DMS153 treated with DMSO at 0.1 percent for 48 hours (cell line): Measurements from ENCODE around the gene POLD1.
"Not testable (repeated sequence)": the region's sequence is repeated elsewhere in the genome, so short reads cannot be mapped to it uniquely, and the experiment has no call there.

ENCODE experiments used
- DNase-seq: peaks from one replicate; lab custom pipeline; 2025; ENCODE audit not compliant: unreplicated experiment; lab: John Stamatoyannopoulos, UW

POLD1 gene

GRCh38 chr19:50383852-50384684 lies at the start of gene POLD1:
POLD1 (plus strand) TSS chr19:50384347; CDS start chr19:50398852, 14,505 bp downstream.
- peak; percentile 98 for DNase-seq

- DNase-seq: no peak
These were observed 49.3 kb upstream of the POLD1 start for GRCh38 chr19:50334741-50335421.

DNA sequence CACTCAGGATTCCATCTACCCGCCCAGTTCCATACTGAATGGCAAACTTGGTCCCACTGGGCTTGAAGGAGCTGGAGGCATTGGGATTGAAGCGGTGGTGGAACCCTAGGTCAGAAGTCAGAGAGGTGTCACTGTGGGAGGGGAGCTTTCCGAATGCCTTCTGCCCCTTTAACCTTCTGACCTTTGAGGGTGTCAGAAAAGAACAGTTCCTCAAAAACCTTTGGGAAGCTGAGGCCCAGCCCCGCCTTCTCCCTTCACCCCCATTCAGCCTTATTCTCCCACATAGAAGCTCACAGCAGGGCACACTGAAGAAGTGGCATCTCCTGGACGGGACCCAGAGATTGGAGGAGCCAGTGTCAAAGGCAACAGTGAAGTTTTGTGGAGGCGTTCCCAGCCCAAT lies 47.1 kb upstream of the POLD1 start:
- not testable (repeated sequence) for DNase-seq

DNA sequence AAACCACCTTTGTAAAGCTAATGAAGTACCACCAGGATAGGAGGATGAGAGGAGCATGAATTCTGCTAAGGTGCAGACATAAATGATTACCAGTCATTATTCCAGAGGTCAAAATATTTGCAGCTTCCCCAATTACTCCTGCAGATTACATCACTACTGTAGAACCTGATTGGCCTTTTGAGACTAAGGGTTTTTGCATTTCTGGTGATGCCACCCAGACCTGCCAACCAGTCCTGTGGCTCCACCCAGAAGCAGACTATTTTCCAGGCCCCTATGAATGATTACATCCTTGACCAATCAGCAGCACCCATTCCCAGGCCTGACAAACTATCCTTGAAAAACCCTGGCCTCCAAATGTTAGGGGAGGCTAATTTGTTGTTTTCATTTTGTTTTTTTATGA lies 43.8 kb upstream of the POLD1 start:
- DNase-seq: no peak

GRCh38 chr19:50341091-50341564 lies 43.0 kb upstream of the POLD1 start:
- DNase-seq: no peak

DNA sequence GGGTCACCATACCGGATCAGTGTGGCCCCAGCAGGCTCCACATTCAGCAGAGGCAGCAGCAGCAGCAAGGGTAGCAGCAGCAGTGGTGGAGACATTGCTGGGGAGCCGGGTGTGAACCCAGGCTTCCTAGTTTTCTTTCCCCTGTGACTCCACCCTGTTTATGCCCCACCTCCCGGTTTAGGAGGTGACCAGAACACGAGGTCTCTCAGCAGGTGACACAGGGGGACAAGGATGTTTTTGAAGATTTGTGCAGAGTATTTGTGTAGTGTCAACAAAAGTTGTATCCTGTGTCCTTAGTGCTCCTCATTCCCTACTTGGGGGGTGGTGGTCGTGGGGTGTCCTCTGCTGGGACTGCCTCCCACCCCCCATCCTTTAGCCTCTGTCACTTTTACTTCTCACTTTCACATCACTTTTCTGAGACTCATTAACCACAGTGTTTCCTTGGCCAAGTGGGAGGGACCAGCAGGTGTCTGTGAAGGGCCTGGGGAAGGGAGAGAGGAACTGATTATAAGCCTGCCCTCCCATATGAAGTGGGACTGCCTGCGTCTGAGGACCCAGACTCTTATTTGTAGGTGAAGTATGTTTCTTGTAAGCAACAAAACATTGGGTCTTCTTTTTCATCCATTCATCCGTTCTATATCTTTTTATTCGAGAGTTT lies 39.4 kb upstream of the POLD1 start:
- DNase-seq: no peak

DNA sequence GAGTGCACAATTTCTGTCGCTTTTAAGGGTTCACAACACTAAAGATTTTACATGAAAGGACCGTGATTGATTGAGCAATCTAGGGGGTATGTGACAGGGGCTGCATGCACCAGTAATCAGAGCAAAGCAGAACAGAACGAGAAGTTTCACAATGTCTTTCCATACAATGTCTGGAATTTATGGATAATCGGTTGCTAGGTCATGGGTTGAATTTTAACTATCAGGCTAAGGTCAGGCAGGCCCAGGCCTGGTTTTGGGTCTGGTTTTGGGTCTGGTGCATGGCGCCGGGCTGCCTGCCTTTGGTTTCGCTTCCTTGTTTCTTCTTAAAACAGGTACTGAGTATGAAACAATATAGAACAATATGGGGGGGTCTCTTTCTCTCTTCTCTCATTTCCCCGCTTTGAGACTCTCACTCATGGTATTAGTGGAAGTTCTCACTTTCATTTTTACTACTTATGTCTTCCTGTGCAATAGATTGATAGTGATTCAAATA lies 37.0 kb upstream of the POLD1 start:
- DNase-seq: not testable (repeated sequence)

- no peak for DNase-seq
These were observed 34.7 kb upstream of the POLD1 start for GRCh38 chr19:50349277-50350057.

DNA sequence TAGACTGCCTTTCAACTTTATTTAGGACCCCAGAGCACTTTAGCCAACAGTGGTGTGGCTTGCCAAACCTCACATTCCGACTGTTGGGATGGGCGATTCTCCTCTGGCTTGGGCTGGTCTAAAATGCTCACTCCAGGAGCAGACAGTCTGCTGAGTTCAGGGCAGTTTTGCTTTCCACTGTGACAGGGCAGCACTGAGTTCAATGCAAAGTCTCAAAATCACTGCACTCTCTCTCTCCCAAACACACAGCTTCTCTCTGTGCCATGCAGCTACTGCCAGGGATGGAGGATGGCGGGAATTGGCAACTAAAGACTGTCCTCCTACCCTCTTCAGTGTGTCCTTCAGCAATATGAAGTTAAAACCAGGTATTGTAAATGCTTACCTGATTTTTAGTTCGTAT lies 31.9 kb upstream of the POLD1 start:
- no peak for DNase-seq

GRCh38 chr19:50353487-50353880 lies 30.7 kb upstream of the POLD1 start:
- not testable (repeated sequence) for DNase-seq

DNA sequence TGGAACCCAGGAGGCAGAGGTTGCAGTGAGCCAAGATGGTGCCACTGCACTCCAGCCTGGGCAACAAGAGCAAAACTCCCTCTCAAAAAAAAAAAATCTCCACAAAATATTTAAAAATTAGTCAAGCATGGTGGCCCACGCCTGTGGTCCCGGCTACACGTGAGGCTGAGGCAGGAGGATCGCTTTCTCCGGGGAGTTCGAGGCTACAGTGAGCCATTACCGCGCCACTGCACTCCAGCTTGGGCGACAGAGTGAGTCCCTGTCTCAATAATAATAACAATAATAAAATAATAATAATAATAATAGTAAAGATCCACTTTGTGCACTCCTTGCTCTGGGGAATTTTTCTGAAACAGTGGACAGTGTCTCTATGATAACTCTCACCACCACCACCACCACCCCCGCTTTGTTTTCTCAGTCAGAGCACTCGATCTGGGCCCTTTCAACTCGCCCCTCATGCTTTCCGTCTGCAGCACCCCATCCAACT lies 27.4 kb upstream of the POLD1 start:
- no peak for DNase-seq

DNA sequence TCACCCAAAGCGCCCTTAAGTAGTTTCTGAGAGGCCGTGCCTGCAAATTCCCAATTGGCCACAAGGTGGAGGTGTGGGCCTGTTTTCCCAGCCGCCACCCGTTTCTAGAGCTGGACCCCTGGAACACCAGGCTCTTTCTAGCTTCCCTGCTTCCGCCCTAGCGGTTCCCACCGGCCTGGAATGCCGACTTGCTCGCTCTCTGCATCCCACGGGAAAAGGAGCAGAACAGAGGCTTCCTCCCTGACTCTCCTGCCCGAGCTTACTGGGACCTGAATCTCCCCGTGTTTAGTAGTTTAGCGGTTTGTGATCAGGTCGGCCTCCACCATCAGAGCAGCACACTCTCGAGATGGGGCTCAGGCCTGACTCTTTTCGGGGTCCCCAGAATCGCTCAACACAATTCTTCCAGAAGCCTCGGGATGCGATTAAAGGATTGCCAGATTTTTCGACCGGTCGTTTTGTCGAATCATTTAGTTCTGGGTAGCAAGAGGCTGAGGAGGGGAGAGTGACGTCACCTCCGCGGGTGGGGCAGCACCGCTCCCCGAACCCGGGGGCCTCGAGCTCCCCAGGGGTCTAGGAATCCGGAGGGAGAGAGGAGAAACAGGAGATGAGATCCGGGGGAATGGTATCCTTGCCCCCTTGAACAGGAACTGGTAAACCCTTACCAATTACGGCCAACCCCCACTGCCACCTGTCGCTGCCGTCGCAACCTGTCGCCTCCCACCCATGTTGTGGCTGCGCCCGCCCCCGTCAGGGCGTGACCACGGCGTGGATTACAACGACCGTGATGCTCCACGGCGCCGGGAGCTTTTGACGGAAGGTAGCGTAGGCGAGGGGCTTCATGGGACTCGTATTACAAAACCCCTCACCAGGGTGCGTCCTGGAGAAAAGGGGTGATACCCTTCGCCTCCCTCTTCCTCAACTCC lies 26.7 kb upstream of the POLD1 start:
- DNase-seq: peak; percentile 64

DNA sequence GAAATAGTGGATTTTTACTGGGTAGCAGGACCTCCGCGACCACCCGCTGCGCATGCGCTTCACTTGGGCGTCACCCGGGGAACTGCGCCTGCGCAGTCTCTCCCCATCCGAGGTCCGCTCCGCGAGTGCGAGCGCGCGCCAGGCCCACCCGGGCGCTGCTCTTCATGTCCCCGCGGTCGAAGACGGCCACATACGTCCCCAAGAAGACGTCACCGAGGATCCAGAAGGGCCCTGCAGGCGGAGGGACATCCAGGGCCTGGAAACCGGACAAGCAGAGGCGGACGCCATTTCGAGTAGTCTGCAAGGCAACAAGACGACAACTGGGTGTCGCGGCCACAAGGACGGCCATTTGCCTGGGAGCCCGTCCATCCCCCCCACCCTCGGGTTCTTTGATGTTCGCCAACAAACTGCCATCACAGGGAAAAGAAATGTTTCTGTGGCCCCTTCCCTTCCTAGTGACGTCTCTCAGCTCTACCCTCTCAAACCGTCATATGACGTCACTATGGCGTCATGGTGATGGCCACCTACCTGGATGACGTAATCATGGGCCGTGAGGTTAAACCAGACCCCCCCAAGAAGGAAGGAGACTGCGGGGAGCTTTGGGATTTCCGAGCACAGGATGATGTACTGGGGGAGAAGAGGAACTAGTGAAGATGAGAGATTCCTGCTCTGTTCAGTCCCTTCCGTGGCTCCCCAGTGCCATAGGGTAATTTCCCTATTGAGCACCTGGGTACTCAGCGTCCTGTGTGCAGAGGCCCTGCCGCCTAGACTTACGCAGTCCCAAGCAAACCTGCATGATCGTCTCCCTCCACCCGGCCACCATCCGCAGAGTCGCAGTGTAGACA lies 25.4 kb upstream of the POLD1 start:
- peak; percentile 8 for DNase-seq

DNA sequence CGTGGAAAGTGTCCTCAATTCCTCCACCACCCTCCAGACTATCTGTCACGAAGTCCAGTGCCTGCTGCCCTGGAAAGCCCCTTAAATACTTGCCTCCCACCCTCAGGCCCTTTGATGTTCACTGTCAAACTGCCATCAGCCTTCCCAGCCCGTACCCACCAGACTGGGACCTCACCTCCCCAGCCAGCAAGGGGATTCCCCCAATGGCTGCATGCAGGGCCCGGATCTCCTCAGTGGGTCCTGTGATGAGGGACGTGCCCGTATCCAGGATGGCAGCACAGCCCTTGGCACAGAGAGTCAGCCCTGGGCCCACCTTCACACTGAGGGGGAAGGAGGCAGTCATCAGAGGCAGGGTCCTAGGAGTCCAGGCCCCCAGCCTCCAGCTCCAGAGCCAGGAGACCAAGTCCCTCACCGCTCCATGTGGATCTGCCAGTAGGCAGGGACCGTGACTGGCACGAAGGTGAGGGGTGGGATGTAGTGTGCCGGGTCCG lies 24.8 kb upstream of the POLD1 start:
- DNase-seq: no peak

DNA sequence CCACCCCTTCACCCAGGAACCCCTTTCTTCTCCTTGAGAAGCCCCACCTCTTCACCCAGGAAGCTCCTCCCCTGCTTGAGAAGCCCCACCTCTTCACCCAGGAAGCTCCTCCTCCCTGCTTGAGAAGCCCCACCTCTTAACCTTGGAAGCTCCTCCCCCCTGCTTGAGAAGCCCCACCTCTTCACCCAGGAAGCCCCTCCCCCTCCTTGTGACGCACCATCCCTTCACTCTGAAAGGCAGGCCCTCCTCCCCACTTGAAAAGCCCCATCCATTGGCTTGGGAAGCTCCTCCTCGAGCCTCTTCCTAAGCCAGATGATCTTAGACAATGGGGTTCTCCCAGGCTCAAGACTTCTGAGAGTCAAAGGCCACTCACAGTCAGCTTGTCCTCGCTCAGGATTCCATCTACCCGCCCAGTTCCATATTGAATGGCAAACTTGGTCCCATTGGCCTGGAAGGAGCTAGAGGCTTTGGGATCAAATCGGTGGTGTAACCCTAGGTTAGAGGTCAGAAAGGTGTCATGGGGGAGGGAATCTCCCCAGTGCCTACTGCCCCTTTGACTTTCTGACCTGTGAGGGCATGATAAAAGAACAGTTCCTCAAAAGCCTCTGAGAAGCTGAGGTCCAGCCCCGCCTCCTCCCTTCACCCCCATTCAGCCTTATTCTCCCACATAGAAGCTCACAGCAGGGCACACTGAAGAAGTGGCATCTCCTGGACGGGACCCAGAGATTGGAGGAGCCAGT lies 22.7 kb upstream of the POLD1 start:
- DNase-seq: no peak

- DNase-seq: no peak
These were observed 22.1 kb upstream of the POLD1 start for GRCh38 chr19:50362030-50362412.

DNA sequence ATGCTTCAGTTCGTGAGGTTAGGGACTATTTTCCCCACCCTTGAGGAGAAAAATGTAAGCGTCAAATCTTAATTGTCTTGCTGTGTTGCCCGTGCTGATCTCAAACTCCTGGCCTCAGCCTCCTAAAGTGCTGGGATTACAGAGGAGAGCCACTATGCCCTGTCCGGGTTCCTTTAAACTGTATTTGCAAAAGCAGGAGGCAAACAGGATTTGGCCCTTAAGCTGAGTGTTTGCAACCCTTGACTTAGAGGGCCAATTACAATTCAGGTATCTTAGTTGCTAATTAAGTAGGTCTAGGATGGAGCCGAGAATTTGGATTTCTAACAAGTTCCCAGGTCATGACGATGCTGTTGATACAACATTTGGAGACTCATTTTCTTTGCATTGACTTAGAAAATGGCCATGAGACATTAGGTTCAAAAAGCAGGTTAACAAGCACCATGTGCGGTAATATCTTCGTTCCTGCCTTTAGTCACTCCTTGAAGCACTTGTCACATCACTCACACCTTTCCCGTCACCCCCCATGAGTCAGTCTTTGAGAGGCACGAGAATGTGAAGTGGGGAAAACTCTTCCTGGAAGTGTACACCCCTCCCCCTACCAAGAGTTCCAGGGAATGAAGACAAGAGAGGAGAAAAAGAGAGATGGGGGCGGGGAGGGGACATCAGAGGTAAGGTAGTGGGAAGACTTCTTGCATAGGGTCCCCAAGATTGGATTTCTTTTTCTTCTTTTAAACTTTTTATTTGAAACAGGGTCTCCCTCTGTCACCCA lies 21.3 kb upstream of the POLD1 start:
- no peak for DNase-seq
